CD4-positive, alpha-beta T cell treated with Interleukin-15 for 1 hour (primary cell): ENCODE data around the gene CARD10.

Experiments
- DNase-seq: peaks from one replicate; pipeline ENCODE4 v3.0.0-alpha.2; 2020

CARD10 gene, protein sequence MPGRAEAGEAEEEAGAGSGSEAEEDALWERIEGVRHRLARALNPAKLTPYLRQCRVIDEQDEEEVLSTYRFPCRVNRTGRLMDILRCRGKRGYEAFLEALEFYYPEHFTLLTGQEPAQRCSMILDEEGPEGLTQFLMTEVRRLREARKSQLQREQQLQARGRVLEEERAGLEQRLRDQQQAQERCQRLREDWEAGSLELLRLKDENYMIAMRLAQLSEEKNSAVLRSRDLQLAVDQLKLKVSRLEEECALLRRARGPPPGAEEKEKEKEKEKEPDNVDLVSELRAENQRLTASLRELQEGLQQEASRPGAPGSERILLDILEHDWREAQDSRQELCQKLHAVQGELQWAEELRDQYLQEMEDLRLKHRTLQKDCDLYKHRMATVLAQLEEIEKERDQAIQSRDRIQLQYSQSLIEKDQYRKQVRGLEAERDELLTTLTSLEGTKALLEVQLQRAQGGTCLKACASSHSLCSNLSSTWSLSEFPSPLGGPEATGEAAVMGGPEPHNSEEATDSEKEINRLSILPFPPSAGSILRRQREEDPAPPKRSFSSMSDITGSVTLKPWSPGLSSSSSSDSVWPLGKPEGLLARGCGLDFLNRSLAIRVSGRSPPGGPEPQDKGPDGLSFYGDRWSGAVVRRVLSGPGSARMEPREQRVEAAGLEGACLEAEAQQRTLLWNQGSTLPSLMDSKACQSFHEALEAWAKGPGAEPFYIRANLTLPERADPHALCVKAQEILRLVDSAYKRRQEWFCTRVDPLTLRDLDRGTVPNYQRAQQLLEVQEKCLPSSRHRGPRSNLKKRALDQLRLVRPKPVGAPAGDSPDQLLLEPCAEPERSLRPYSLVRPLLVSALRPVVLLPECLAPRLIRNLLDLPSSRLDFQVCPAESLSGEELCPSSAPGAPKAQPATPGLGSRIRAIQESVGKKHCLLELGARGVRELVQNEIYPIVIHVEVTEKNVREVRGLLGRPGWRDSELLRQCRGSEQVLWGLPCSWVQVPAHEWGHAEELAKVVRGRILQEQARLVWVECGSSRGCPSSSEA

DNA sequence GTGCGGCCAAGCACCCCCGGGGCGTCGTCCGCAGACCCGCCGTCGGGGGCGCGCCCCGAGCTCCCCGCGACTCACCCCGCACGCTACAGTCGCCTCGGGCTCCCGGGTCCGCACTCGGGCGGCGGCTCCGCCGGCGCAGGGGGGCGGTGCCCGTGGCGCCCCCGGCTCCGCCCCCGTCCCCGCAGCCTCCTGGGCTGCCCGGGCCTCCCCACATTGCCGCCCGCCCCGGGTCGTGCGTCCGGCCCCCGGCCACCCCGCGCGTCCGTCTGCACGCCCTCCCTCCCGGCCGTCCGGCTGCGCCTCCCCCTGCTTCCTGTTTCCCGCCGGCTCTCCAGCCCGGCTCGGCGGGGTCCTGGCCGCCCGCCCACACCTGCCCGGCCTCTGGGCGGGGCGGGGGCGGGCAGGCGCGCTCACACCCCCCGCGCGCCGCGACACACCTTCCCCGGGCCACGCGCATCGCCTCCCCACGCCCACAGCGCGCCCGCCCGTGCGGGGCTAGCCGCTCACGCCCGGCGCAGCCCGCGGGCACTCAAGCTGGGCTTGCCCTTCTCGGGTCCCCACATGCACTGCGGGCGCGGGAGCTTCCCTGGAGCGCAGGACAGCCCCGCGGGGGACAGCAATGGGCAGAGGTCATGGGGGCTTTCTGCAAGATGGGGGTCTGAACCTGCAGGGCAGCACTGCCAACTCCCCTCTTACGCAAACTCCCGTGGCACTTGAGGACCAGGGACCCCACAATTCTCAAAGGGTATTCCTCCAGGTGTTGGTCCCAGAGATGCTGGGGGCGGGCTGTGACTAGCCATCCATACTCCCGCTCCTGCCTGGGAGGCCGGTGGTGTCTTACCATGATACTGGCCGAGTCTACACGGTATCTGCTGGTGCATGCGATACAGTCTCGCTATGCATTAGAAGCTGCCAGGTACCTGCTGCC, at the start of gene CARD10:
Gene CARD10, minus strand, starts transcription at position 148 of the 928 bp plus-strand sequence. CDS start 215 bp downstream, outside the sequence.
- DNase-seq: no peak

DNA sequence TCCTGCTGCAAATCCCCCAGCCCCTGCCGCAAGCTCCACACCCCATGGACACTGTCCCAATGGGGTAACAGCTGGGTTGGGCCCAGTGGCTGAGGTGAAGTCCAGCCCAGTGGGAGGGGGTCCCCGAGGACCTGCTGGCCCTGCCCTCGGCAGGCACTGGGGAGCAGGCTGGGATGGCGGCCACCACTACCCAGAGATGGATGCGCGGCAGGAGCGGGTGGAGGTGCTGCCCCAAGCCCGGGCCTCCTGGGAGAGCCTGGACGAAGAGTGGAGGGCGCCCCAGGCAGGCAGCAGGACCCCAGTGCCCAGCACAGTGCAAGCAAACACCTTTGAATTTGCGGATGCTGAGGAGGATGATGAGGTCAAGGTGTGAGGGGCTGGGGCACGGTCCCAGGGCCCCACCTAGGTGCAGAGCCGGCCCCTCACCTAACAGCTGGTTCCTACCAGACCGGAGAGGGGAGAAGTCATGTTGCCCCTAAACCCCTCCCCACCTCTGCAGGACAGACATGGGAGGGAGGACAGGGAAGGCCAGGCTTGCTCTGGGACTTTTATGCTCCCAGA, 49.3 kb upstream of the CARD10 start:
- DNase-seq: no peak

DNA sequence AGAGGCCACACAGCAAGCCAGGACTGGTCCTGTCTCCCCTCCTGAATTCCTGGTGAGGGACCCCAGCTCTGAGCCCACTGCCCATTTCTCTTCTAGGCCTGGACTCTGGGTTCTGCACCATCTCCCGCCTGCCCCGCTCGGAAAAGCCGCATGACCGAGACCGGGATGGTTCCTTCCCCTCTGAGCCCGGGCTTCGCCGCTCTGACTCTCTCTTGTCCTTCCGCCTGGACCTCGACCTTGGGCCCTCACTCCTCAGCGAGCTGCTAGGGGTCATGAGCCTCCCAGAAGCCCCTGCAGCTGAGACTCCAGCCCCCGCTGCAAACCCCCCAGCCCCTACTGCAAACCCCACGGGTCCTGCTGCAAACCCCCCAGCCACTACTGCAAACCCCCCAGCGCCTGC, 48.8 kb upstream of the CARD10 start:
- DNase-seq: no peak

DNA sequence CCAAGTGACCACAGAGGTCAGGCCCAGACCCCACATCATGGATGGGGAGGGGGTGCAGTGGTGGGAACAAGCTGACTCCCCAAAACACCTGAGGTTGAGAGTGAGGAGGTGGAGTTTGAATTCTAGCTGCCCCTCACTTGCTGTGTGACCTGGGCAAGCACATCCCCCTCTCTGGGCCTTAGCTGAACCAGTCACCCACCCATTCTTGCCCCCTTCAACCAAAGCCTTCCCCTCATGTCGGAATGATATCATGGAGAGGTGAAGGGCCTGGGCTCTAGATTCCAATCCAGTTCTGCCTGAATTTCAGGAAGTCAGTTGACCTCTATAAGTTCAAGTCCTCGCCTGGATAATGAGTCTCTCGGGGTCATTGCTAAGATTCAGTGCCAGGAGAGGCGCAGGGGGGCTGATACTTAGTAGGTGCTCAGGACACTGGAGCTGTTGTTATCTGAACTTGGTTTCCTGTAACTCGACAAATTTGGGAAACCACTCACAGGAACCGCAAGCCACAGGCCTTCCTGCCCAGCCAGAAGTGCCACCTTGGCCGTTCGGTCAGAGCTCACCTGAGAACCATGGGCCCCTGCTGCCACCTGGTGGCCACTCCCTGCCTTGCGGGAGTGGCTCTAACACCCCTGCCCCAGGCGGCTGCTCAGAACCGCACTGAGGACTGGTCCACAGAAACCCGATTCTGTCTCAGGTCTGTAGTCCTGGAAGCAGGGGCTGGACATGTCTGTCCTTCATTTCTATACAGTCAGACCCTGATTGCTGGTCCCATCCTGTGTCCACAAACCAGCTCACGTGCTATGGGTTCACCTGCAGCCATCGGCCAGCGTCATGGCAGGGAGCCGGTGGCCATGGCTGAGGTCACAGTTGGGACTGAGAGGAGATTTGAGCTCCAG, 47.9 kb upstream of the CARD10 start:
- DNase-seq: peak; percentile 90

DNA sequence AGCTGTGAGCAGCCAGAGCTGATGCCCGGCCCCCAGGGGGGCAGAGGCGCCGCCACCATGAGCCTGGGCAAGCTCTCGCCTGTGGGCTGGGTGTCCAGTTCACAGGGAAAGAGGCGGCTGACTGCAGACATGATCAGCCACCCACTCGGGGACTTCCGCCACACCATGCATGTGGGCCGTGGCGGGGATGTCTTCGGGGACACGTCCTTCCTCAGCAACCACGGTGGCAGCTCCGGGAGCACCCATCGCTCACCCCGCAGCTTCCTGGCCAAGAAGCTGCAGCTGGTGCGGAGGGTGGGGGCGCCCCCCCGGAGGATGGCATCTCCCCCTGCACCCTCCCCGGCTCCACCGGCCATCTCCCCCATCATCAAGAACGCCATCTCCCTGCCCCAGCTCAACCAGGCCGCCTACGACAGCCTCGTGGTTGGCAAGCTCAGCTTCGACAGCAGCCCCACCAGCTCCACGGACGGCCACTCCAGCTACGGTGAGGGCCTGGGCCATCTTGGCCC, 47.2 kb upstream of the CARD10 start:
- peak; percentile 64 for DNase-seq

DNA sequence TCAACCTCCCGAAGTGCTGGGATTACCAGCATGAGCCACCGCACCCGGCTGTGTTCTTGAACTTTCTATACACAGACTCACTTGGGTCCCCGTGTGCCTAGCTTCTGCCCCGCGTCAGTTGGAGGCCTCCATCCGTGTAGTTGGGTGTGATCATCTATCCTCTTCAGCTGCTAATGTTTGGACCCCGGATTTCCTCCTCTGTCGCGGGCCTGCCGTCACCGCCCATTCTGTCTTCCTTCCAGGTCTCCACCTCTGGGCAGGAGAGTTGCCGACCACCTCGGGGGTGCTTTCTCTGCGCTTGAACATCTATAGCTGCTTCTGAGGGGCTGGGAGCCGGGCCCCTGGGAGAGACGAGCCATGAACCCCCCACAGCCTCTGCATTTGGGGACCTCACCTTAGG, 46.6 kb upstream of the CARD10 start:
- DNase-seq: no peak

DNA sequence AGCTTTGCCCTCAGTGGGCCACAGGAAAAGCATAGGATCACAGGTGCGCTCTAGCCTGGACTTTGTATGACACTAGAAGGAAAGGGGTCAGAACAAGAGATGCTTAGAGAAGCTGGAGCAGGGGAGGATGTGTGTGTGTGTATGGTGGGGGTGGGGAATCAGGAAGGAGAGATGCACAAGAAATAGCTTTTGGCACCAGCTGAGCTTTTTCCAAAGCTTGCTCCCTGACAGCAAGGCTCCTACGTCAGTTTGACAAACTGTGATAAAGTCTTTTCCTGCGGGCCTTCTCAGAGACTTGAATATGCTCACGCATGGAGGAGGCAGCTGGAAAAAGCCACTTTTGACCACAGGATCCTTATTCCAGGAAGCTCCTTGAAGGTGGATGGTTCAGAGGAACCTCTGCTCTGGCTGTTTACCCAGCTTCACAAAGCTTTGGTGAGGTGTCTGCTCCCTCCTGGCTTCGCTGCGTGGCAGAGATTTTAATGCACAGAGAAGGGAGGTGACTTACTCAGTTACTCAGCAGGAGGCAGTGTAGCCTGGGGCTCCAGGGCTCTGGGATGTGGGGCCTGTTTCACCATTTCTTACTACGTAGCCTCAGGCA, 45.0 kb upstream of the CARD10 start:
- no peak for DNase-seq

DNA sequence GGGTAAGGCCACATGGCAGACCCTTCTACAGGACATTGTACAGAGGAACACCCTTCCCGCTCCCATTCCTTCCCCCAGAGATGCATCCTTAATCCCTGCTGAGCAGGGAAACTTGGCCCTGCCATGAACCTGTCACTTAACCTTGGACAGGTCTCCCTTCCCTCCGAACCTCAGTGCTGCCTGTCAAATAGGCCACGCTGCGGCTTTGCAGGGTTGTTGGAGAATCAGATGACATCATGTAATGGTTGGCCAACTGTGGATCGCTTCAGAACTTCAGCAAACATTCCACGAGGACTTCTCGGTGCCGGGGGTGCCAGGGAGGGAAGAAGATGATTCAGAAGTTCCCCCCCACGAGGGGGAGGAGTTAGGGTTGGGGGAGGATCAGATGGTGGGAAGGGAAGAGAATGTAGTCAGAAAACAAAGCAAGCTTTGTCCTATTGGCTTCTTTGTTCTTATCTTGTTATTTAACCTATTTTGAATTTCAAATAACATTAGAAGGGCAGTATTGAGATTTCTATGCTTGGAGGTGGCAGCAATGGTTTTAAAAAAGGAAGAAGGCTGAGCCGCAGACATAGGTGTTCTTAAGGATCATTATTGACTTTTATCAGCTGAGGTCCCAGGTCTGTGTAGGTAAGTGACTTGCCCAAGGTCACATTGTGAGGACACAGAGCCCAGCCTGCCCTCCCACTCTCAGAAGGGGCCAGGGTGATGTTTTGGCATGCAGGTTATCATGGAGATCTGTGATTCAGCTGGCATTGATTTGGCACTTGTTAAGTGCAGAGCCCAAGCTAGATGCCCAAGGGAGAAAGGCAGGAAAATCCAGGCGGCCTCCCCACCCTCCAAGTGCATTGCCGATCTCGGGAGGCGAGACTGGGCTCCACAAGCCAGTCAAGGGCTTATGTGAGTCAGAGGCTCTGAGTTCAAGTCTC, 44.2 kb upstream of the CARD10 start:
- no peak for DNase-seq

DNA sequence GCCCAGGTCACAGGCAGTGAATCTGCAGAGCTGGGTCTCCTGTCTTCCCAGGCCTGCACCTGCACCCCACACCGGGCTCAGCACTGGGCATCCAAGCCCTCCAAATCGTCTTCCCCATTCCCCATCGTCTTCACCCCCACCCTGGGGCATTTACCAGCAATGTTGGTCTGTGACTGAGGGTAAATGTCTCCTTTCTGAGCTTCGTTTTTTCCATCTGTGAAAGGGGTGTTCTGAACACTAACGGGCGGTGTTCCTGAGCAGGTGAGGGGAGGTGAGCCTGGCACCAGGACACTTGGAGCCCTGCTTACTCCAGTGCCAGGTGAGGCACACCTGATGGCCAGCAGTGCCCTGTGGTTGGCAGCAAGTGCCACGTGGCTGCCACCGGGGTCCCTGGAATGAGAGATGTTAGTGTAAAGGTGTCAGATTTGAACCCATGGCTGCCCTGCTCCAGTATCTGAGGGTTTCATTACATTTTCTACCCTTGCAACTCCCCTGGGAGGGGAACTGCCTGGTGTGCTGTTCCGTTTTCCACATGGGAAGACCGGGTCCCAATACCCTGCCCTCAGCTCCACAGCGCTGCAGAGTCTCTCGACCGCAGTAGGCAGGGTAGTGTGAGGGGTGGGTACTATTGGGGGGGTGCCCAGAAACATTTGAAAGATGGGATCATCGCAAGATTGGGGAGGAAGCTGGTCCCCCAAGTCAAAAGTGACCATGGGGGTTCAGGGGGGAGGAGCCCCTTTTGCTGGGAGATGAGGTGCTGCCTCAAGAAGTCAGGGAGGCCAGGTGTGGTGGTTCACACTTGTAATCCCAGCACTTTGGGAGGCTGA, 43.0 kb upstream of the CARD10 start:
- DNase-seq: no peak

DNA sequence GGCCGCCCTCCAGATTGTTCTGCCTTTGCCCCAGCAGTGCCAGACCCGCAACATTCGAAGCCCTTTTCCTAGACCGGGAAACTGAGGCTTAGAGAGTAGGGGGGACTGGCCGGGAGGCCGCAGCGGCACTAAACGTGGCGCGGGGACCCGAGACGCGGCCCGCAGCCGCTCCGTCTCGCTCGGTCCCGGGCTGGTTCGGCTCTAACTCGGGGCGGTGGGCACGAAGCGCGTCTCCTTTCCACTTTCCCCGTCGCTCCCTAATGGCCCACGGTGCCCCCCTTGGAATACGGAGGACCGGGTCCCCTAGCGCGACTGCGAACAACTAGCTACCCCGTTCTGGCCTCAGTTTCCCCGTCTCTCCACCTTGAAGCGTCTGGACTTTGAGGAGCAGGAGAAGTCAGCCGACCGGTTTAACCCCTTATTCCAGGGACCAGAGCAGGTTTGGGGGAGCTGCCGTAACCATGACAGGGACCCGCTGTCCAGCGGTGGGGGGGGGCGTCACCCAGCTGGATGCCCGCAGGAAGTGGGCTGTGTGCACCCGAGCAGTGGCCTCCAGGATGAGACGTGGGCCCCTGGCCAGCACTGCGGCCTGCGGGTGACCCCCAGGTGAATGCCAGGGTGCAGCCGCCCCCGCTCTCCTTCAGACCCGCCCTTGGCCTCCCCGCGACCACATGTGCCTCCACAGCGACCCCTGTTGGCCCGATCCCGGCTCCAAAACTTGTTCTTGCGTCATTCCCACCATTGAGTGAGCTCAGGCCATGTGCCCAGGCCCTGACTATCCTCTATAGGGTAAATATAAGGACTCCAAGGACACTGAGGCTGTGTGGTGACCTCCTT, 42.2 kb upstream of the CARD10 start:
- DNase-seq: peak; percentile 69

DNA sequence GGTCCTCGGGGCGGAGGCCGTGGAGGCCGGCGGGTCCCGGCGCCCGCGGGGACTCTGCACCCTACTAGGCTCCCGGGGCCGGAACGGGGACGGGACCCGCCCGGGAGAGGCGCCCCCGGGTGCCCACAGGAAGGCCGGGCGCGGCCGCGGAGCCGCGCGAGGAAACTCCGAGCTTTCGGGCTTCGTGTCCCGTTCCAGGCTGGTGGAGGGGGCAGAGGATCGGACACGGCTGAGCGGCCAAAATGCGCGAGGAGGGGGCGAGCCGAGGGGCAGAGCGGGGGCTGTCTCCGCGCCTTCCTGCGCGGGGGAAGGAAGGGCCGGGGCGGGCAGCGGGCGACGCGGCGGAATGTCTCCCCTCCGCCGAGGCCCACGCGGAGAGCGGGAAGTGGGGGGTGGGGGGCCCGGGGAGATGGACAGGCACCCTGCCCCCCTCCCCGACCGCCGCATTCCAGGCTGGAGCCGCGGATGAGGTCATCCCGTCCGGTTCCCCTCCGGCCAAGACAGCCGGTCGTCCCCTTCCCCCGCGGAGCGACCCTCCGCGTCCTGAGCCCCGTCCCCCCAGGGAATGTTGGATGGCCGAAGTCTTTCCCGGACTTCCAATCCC, 41.5 kb upstream of the CARD10 start:
- no peak for DNase-seq

DNA sequence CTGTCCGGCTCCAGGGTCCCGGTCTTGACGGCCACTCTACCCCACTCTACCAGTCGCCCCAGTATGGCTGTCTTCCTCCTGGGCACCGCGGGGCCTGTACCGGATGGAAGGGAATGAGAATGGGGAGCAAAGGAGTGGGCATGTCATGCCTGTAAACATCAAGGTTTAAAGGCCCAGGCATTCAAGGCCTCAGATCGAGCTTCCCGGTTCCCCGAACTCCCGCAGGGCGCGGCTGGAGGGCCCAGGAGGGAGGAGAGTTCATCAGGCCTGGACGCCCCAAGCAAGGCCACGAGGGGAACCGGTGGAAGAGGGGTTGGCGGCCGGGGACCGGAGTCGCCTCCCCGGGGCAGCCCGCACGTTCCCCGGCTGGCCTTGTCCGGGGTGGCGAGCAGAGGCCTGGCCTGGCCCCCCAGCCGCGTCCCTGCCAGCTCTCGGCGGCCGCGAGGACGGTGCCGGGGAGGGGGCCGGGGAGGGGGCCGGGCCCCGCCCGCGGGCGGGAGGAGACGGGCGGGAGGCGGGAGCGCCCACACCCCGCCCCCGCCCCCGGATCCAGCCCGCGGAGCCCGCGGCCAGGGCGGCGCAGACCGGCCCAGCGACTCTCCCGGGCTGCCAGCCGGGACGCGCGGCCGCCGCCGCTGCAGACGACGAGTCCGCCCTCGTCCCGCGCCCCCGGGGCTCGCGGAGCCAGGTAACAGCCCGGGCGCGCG, 40.8 kb upstream of the CARD10 start, which contains the start of gene CDC42EP1:
Gene CDC42EP1, plus strand, starts transcription at position 580 of the 707 bp plus-strand sequence. CDS start 5,870 bp downstream, outside the sequence.
- no peak for DNase-seq

DNA sequence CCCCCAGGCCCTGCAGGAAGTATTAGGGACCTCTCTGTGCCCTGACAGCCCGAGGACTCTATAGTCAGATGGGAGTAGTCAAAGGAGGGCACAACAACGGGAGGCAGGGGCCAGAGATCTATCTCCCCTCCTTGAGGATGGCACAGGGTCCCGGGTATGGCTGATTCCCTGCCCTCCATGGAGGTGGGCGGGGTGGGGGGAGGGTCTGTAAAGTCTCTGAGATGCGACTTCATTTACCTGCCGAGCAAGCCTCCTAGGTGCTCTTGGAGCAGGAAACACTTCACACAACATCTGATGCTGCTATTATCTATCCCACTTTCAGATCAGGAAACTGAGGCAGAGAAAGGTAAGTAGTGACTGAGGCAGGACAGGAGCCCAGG, 40.3 kb upstream of the CARD10 start:
- no peak for DNase-seq

DNA sequence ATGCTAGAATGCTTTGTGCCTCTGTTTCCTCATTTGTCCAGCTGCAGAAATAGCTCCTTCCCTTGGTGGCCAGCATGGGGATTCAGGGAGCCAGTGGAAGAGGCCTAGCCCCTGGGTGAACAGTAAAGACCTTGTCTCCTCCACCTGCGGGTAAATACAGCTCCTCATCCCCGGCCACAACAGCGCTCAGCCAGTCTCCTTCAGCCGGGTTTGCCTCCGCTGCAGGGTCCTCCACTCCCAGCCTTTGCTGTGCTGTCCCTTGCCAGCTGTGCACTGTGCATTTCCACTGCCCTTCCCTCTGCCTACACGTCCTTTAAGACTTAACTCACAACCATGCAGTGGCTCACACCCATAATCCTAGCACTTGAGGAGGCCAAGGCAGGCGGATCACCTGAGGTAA, 39.6 kb upstream of the CARD10 start:
- DNase-seq: no peak

DNA sequence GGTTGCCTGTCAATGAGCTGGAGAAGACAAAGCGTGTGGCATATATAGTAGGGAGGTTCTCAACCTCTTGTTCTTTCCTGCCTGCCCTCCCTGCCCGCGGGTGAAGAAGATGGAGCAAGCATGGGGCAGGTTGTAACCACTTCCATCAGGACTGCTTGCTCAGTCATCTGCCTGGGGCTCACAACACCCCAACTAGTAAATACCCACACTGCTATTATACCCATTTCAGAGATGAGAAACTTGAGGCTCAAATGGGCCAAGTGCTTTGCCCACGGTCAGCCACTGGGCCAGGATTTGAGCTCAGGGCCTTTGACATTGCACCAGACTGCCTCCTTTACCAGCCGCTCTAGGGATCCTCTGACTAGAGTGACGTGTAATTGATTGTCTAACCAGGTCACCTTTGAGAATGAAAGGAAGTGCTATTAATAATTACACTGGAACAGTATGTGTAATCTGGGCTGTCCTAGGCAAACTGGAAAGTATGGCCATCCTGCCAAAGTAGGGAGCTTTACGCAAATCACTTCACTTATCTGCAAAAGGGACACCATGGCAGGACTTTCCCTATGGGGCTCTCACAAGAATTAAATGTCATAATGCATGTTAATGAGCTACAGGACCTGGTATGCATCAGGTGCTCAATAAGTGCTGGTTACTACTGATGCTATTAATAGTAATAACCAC, 38.2 kb upstream of the CARD10 start:
- no peak for DNase-seq

DNA sequence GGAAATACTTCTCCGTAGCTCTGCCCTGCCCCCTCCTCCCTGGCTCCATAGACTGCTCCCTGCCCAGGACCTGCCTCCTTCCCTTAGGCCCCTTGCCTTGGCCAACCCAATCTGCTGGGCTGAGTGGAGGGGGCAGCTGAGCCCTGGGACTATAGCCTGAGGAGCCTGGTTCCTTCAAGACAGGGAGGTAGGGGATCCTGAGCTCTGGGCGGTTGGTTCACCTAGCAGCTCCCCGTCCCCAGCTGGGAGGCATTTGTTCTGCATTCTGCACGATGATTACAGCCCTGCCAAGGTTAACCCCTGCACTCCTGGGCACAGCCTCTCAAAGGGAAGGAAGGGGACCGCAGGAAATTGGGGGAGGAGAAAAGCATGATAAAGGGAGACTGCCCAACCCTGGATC, 37.5 kb upstream of the CARD10 start:
- DNase-seq: no peak
